Right atrium auricular region (tissue), 2 donors: ENCODE data around the gene ZNF814. TPM values are rescaled to one million over a fixed set of nuclear protein-coding genes. Genes with fewer than 3 reads are reported as not detected.
A peak's percentile ranks its signal among the peaks of the same experiment; 100 is the strongest.
"Not testable (repeated sequence)": the region's sequence is repeated elsewhere in the genome, so short reads cannot be mapped to it uniquely, and the experiment has no call there.

ENCODE experiments used
- DNase-seq: peaks from one replicate; pipeline ENCODE4 v3.0.0-alpha.2; 2019; ENCODE audit warnings: low spot score
- H3K27ac ChIP-seq, 2 donors: fragments of 200-600 bp; sonication (generic); 1 replicate in 1 of 2; 2 replicates in 1 of 2; pipeline ENCODE4 v1.5.1; 2016 to 2019
- H3K27me3 ChIP-seq, 2 donors: fragments of 200-600 bp; sonication (generic); one replicate each; pipeline versions ENCODE4 v1.5.1 to v1.6.0; 2017 to 2019
- H3K36me3 ChIP-seq: fragments of 200-600 bp; sonication (generic); one replicate; pipeline ENCODE4 v1.5.1; 2016
- H3K4me1 ChIP-seq, 2 donors: fragments of 200-600 bp; sonication (generic); one replicate each; pipeline versions ENCODE4 v1.5.1 to v1.6.0; 2017 to 2019
- H3K4me3 ChIP-seq, 2 donors: fragments of 200-600 bp; sonication (generic); 1 replicate in 1 of 2; 2 replicates in 1 of 2; pipeline ENCODE4 v1.5.1; 2017 to 2019; ENCODE audit warnings: mild to moderate bottlenecking in 1 of 2, moderate library complexity in 1 of 2
- H3K9me3 ChIP-seq, 2 donors: fragments of 200-600 bp; sonication (generic); one replicate each; pipeline ENCODE4 v1.5.1; 2019
- CTCF ChIP-seq, 2 donors: fragments of 200-600 bp; sonication (generic); IDR thresholded peaks; one replicate each; pipeline ENCODE4 v1.5.1; 2019; ENCODE audit warnings: antibody characterized with exemption in 2 of 2
- total RNA-seq, 2 donors: library from RNA; depleted of rRNA; stranded (reverse); fragments of >200 nt; gene quantifications; one replicate each; pipeline ENCODE4 v1.1.0, GENCODE V29; 2016

The ZNF814 gene
- total RNA-seq, 2 donors from 2014 or later: 8.7 to 9.2 TPM

GRCh38 chr19:57914531-57914930 is 25.7 kb upstream of the ZNF814 start:
- no peak overlapping the region for H3K27ac ChIP-seq
- no peak overlapping the region for H3K4me3 ChIP-seq
- DNase-seq: no peak
- H3K36me3 ChIP-seq: peaks cover 14% of the 10 kb centered on the region
- peaks cover 0 to 14% of the 10 kb centered on the region in 2 donors for H3K4me1 ChIP-seq
- H3K9me3 ChIP-seq: peaks cover 0 to 20% of the 10 kb centered on the region in 2 donors
- no peaks in the 10 kb centered on the region for H3K27me3 ChIP-seq
- no peak for TF ChIP-seq CTCF (IDR thresholded peaks at IDR 0.05)

- DNase-seq: no peak
- Histone ChIP-seq H3K9me3 (peaks cover 0 to 25% of the 10 kb centered on the region in 2 donors), H3K36me3 (peaks cover 35% of the 10 kb centered on the region)
Observed at GRCh38 chr19:57907394-57907793, 18.6 kb upstream of the ZNF814 start.

GRCh38 chr19:57905258-57905657 is 16.4 kb upstream of the ZNF814 start:
- H3K36me3 ChIP-seq: peaks cover 24% of the 10 kb centered on the region
- H3K4me1 ChIP-seq: peaks cover 0 to 8% of the 10 kb centered on the region in 2 donors
- H3K9me3 ChIP-seq: peaks cover 0 to 10% of the 10 kb centered on the region in 2 donors

More at GRCh38 chr19:57907394-57907793, 18.6 kb upstream of the ZNF814 start:
- no peak overlapping the region for H3K27ac ChIP-seq
- H3K4me3 ChIP-seq: no peak overlapping the region
- H3K4me1 ChIP-seq: peaks cover 0 to 8% of the 10 kb centered on the region in 2 donors
- no peaks in the 10 kb centered on the region for H3K27me3 ChIP-seq
- TF ChIP-seq CTCF (IDR thresholded peaks at IDR 0.05): no peak

GRCh38 chr19:57903618-57904184 is 14.9 kb upstream of the ZNF814 start:
- Histone ChIP-seq H3K4me1 (peaks cover 0 to 8% of the 10 kb centered on the region in 2 donors), H3K27ac (no peak overlapping the region), H3K27me3 (no peaks in the 10 kb centered on the region), H3K4me3 (no peak overlapping the region), H3K9me3 (peaks cover 0 to 8% of the 10 kb centered on the region in 2 donors), H3K36me3 (peaks cover 15% of the 10 kb centered on the region)
- no peak for DNase-seq
- peak in 1 of 2 donors; percentile 3 for TF ChIP-seq CTCF (IDR thresholded peaks at IDR 0.05)

More at GRCh38 chr19:57905258-57905657, 16.4 kb upstream of the ZNF814 start:
- TF ChIP-seq CTCF (IDR thresholded peaks at IDR 0.05): no peak
- Histone ChIP-seq H3K27ac (no peak overlapping the region), H3K4me3 (no peak overlapping the region), H3K27me3 (no peaks in the 10 kb centered on the region)
- DNase-seq: no peak

- no peak for DNase-seq
- no peaks in the 10 kb centered on the region for H3K36me3 ChIP-seq
- no peak overlapping the region for H3K27ac ChIP-seq
- peaks cover 0 to 8% of the 10 kb centered on the region in 2 donors for H3K4me1 ChIP-seq
- no peaks in the 10 kb centered on the region for H3K27me3 ChIP-seq
- H3K9me3 ChIP-seq: no peaks in the 10 kb centered on the region
- no peak for TF ChIP-seq CTCF (IDR thresholded peaks at IDR 0.05)
- H3K4me3 ChIP-seq: no peak overlapping the region
Observed at GRCh38 chr19:57900311-57900710, 11.5 kb upstream of the ZNF814 start.

GRCh38 chr19:57890706-57891105 is 1.9 kb upstream of the ZNF814 start:
- H3K9me3 ChIP-seq, DNase-seq, H3K4me3 ChIP-seq: not testable (repeated sequence)

More at GRCh38 chr19:57890706-57891105, 1.9 kb upstream of the ZNF814 start:
- H3K27ac ChIP-seq, H3K36me3 ChIP-seq, H3K27me3 ChIP-seq: not testable (repeated sequence)
- peaks cover 0 to 14% of the 10 kb centered on the region in 2 donors for H3K4me1 ChIP-seq
